GM12873 (cell line): ENCODE measurements around the gene CRABP2.

Source experiments
- CTCF ChIP-seq: IDR thresholded peaks from 2 replicates; pipeline ENCODE4 v1.5.1; 2012; ENCODE audit warnings: low read depth, mild to moderate bottlenecking, moderate library complexity, low read length, control low read depth; ENCODE audit not compliant: insufficient read depth; ENCODE audit errors: missing control alignments

Gene CRABP2

DNA sequence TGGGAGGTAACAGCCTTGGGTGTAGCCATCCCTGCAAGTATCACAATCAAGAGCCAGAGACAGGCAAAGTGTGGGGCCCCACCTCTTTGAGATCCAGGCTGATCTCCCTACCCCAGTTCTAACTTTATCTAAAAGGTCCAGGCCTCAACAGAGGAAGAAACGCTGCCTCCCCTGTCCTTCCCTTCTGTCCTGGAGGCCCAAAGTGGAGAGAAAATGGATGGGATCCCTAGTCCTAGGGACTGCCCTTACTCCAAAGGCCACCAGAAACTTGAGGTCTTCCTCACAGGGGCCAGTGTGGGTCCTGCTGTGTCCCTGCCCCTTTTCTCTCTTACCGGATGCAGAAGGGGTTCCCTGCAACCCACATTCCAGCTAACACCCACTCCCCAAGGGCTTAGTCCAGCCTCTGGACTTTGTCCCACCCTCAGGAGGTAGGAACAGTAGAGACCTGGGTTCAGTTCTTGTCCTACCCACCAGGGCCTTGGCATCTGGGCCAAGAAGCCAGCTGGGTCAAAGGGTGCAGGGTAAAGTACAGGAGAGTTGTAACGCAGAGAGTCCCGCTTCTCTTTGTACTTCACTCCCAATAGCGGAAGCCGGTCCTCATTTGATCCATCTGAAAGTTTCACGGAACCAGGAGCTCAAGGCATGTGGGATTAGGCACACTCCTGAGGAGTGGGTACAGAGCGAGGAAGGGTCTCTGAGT, 44.2 kb upstream of the CRABP2 start:
- TF ChIP-seq CTCF: no peak

DNA sequence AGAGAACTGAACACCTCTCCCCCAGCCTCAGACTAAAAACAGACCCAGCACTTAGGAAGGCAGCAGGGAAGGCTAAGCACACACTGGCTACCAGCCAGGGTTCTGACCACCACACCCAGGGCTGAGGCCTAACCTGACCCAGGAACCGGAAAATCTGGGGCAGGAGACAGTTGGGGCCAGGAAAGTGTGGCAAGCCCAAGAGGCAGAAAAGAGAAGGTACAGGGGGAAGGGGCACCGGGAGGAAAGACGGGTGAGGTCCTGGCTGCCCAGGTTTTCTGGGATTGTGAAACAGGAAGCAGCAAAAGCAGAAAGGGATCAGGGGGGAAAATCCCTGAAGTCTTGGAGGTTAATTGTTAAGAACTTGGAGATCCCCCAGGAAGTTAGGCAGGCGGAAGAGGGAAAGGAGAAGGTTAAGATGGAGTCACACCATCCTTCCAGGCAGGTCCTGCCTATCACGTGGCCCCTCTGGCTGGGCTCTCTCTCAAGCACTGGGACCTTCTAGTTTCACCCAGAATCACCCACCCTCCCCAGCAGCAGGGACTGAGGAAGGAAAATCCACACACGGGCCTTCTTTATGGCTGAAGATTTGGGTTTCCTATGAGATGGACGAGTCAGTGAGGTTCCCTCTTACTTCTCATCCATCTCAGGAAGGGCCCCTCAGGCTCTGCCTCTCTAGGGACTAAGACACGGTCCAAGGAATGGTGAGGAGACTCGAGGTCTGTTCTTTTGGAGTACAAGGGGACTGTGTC, 43.5 kb upstream of the CRABP2 start:
- TF ChIP-seq CTCF: no peak

- no peak for TF ChIP-seq CTCF
Observed at GRCh38 chr1:156747742-156748669, 42.6 kb upstream of the CRABP2 start.

DNA sequence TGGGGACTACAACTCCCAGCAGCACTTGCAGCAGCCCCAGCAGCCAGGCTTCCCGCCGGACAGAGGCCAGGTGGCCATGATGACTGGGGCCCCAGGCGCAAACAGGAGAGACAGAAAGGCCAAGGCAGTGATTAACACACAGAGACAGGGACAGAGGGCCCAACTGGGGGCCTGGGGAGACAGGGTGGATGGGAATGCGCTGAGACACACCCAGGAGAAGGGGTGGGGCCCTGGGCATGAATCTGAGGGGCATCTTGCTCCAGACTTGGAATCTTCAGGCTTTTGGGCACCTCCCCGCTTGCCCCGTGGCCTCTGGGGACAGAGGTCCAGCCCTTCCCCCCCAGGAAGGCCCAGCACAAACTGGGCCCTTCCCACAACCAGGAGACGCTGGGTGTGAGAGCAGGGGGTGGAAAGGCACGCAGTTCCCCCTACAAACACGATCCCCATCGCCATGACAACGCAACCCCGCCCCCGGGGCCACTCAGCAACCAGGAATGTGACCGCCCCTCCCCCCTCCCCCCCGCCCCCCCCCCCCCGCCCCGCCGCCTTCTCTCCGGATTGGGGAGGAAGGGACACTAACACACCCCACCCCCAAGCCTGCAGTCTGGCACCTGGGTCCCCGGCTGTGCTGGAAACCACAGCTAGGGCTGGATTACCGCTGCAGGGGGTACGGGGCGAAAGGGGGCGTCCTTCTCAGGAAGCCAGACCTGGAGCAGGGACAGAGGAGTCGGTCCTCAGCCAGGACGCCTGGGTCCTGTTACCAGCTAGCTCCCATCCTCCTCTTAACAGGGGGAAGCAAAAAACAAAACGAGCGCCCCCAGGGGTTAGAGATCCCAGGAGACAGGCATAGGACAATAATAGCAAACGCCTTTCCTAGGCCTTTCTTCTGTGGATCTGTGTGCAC, 41.6 kb upstream of the CRABP2 start:
- no peak for TF ChIP-seq CTCF

- TF ChIP-seq CTCF: no peak
Observed at GRCh38 chr1:156746406-156746727, 41.0 kb upstream of the CRABP2 start.

- TF ChIP-seq CTCF: no peak
Observed at GRCh38 chr1:156745881-156746280, 40.5 kb upstream of the CRABP2 start.
